Measurements from ENCODE around the gene SOX5.

- TF ChIP-seq POLR2A (IDR thresholded peaks at IDR 0.05) (no peak), CTCF (IDR thresholded peaks at IDR 0.05) (no peak)
Observed at GRCh38 chr12:23987046-23987445, 37.6 kb upstream of the SOX5 start.

Data from adrenal gland (tissue), 5 donors.